T-cell (primary cell): Measurements from ENCODE around the gene RAB3D. TPM values are rescaled to one million over a fixed set of nuclear protein-coding genes. Genes with fewer than 3 reads are reported as not detected.

Source experiments
- ATAC-seq, 4 experiments: fragments of 200-7000 bp in 3 of 4; fragments of 150-1000 bp in 1 of 4; cut with Tn5 transposase; replicated peaks in 1 of 4; 1 replicate in 3 of 4; 2 replicates in 1 of 4; pipeline ENCODE4 v1.10.0; 2021; ENCODE audit warnings: moderate library complexity in 3 of 4, mild to moderate bottlenecking in 2 of 4, moderate number of reproducible peaks in 1 of 4
- CTCF ChIA-PET, 2 donors: fragments of 300-600 bp; sonication (Branson Sonifier 250); formaldehyde crosslinking; loops; one replicate each; lab custom pipeline; 2022; ENCODE audit warnings: antibody characterized with exemption in 2 of 2; lab: Charles Lee
- POLR2A ChIA-PET, 2 donors: fragments of 300-600 bp; sonication (Branson Sonifier 250); formaldehyde crosslinking; loops; one replicate each; lab custom pipeline; 2022; ENCODE audit warnings: antibody characterized with exemption in 2 of 2; lab: Charles Lee
- DNase-seq, 35 experiments: peaks; one replicate each; pipeline versions ENCODE4 v3.0.0 to v3.0.0-alpha.2; 2013 to 2023
- H3K27ac ChIP-seq: one replicate; pipeline ENCODE4 v1.5.1; 2013; ENCODE audit warnings: low read length
- H3K27me3 ChIP-seq, 2 experiments: replicated peaks in 1 of 2; 1 replicate in 1 of 2; 2 replicates in 1 of 2; pipeline versions ENCODE4 v1.6.1 to v1.7.0; 2013; ENCODE audit warnings: low read length in 1 of 2, mixed read lengths in 1 of 2; ENCODE audit not compliant: control insufficient read depth in 2 of 2, insufficient read depth in 2 of 2; ENCODE audit errors: extremely low read depth in 1 of 2
- H3K36me3 ChIP-seq, 2 donors: 1 replicate in 1 of 2; 2 replicates in 1 of 2; pipeline versions ENCODE4 v1.6.1 to v1.7.0; 2013; ENCODE audit warnings: low read length in 1 of 2; ENCODE audit not compliant: control insufficient read depth in 2 of 2, insufficient read depth in 1 of 2; ENCODE audit errors: extremely low read depth in 1 of 2
- H3K4me1 ChIP-seq, 2 experiments: 1 replicate in 1 of 2; 2 replicates in 1 of 2; pipeline versions ENCODE4 v1.6.1 to v1.7.0; 2013; ENCODE audit warnings: low read length in 2 of 2, mixed read lengths in 1 of 2; ENCODE audit not compliant: insufficient read depth in 2 of 2, control insufficient read depth in 1 of 2; ENCODE audit errors: extremely low read depth in 1 of 2
- H3K4me3 ChIP-seq, 2 donors: 1 replicate in 1 of 2; 2 replicates in 1 of 2; pipeline versions ENCODE4 v1.5.1 to v1.7.0; 2013; ENCODE audit warnings: mild to moderate bottlenecking in 2 of 2, low read length in 1 of 2, moderate library complexity in 1 of 2; ENCODE audit not compliant: control insufficient read depth in 1 of 2; ENCODE audit errors: extremely low read depth in 1 of 2
- H3K9me3 ChIP-seq: 2 replicates; pipeline ENCODE4 v1.7.0; 2013
- H3K27ac Mint-ChIP-seq, 2 donors: one replicate each; pipeline ENCODE4 v1.8.0; 2020 to 2021; ENCODE audit warnings: mild to moderate bottlenecking in 2 of 2, mixed read lengths in 2 of 2
- H3K27me3 Mint-ChIP-seq, 2 donors: one replicate each; pipeline ENCODE4 v1.8.0; 2021 to 2022; ENCODE audit warnings: mixed read lengths in 2 of 2
- H3K36me3 Mint-ChIP-seq: one replicate; pipeline ENCODE4 v1.8.0; 2021; ENCODE audit warnings: mixed read lengths
- H3K4me1 Mint-ChIP-seq, 3 donors: one replicate each; pipeline ENCODE4 v1.8.0; 2020 to 2022; ENCODE audit warnings: mixed read lengths in 3 of 3, mild to moderate bottlenecking in 1 of 3
- H3K4me3 Mint-ChIP-seq, 3 donors: one replicate each; pipeline ENCODE4 v1.8.0; 2020 to 2022; ENCODE audit warnings: mild to moderate bottlenecking in 3 of 3, mixed read lengths in 3 of 3, moderate library complexity in 3 of 3
- H3K9me3 Mint-ChIP-seq, 3 donors: one replicate each; pipeline ENCODE4 v1.8.0; 2020 to 2022; ENCODE audit warnings: mixed read lengths in 3 of 3
- WGBS: methylation state at CpG from one replicate; pipeline ENCODE4 v1.1.5; 2013; ENCODE audit warnings: missing lambda C conversion rate; ENCODE audit not compliant: insufficient coverage; 5-methylcytosine and 5-hydroxymethylcytosine counted together
- total RNA-seq, 35 experiments: library from RNA in 6 of 35; stranded (reverse) in 6 of 35; fragments of 120-200 nt in 1 of 35; gene quantifications; one replicate each; pipeline versions ENCODE4 v1.2.1 to v1.2.4 and lab custom pipeline; 2013 to 2026

The RAB3D gene
- total RNA-seq, 5 donors from 2014 or later (not counting 1 experiment from before 2014, with no cell fraction given): 4.7 to 9.5 (median 8.8) TPM

DNA sequence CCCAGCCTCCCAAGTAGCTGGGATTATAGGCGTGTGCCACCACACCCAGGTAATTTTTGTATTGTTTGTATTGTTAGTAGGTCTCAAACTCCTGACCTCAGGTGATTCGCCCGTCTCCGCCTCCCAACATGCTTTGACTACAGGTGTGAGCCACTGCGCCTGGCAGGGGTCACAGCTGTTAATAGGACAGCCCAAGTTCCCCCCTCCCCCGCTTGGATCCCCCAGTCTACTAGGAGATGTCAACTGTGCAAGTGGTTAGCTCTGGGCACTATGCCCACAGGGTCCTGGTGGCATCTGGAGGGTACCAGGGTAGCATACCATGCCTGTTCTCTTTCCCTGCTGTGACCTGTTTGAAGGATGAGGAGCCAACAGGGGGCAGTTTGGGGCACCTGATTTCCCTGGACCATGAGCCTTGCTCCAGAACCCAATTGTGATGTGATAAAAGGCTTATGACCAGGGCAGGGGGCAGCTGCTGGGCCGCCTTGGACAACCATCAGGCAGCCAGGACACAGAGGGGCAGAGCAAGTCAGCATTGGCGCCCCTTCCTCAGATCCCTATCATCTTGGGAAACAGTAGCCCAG, 43.7 kb downstream of the RAB3D start, which contains the start of gene TSPAN16:
Gene TSPAN16 (plus strand): TSS at position 496 of the 581 bp plus-strand sequence. CDS start 138 bp downstream, outside the sequence.
- Histone ChIP-seq H3K27ac (no peak within 1 kb of the TSS), H3K4me1 (peaks cover 0 to 8% of the 10 kb centered on the region in 2 experiments), H3K9me3 (no peaks in the 10 kb centered on the region), H3K36me3 (no peaks in the 10 kb centered on the region), H3K4me3 (no peak within 1 kb of the TSS), H3K27me3 (peaks cover 0 to 49% of the 10 kb centered on the region in 2 experiments)
- ChIA-PET POLR2A (no interaction called here), CTCF (no interaction called here)
- H3K27ac Mint-ChIP-seq: peak within 1 kb of the TSS in 1 of 2 donors; percentile 9
- H3K36me3 Mint-ChIP-seq: no peaks in the 10 kb centered on the region
- ATAC-seq (no peak), DNase-seq (no peak)
- no peak within 1 kb of the TSS for H3K4me3 Mint-ChIP-seq
- WGBS: 88% methylated on average over 6 of the region's 8 CpGs
- H3K4me1 Mint-ChIP-seq: peaks cover 5 to 9% (median 7%) of the 10 kb centered on the region in 3 donors
- no peaks in the 10 kb centered on the region for H3K9me3 Mint-ChIP-seq
- peaks cover 9 to 23% of the 10 kb centered on the region in 2 donors for H3K27me3 Mint-ChIP-seq

DNA sequence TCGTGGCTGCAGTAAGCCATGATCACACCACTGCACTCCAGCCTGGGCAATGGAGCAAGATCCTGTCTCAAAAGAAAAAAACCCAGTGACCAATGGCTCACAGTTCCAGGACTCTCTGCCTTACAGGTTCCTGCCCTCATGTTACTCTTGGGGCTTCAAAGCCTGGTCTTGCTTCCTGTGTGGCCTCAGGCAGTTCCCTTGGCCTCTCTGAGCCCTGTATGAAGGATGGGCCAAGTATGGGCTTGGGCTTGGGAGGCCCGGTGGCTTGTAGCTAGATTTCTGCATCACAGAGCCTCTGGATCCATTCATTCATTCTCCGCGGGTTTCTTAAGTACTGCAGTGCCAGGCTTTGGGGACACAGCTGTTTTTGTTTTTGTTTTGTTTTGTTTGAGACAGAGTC, 44.3 kb downstream of the RAB3D start:
- CTCF ChIA-PET: no interaction called here
- Histone ChIP-seq H3K9me3 (no peaks in the 10 kb centered on the region), H3K4me3 (no peak overlapping the region), H3K36me3 (no peaks in the 10 kb centered on the region), H3K27ac (no peak overlapping the region), H3K27me3 (peaks cover 0 to 51% of the 10 kb centered on the region in 2 experiments), H3K4me1 (peaks cover 0 to 8% of the 10 kb centered on the region in 2 experiments)
- DNase-seq (no peak), ATAC-seq (no peak)
- Mint-ChIP-seq H3K4me3 (no peak overlapping the region), H3K27ac (no peak overlapping the region), H3K9me3 (no peaks in the 10 kb centered on the region), H3K36me3 (no peaks in the 10 kb centered on the region), H3K4me1 (peaks cover 5 to 9% (median 7%) of the 10 kb centered on the region in 3 donors), H3K27me3 (peaks cover 9 to 25% of the 10 kb centered on the region in 2 donors)
- POLR2A ChIA-PET: no interaction called here
- 46% methylated on average over 2 of the region's 4 CpGs for WGBS

GRCh38 chr19:11293433-11294389, 45.7 kb downstream of the RAB3D start:
- H3K36me3 ChIP-seq: no peaks in the 10 kb centered on the region
- CTCF ChIA-PET: interaction anchor here (0.5 to 1.1 kb wide), 8 partner anchors 14 to 1393 kb away, joined by 3 to 8 read pairs (median 5); no protein-coding TSS in a partner anchor
- WGBS: 6% methylated on average over 29 of the region's 41 CpGs
- no peaks in the 10 kb centered on the region for H3K9me3 ChIP-seq
- H3K27ac Mint-ChIP-seq: no peak overlapping the region
- no peaks in the 10 kb centered on the region for H3K36me3 Mint-ChIP-seq
- POLR2A ChIA-PET: no interaction called here
- H3K4me1 ChIP-seq: peaks cover 0 to 8% of the 10 kb centered on the region in 2 experiments
- peaks cover 5 to 9% (median 7%) of the 10 kb centered on the region in 3 donors for H3K4me1 Mint-ChIP-seq
- no peaks in the 10 kb centered on the region for H3K9me3 Mint-ChIP-seq
- no peak overlapping the region for H3K27ac ChIP-seq
- peaks cover 13 to 33% of the 10 kb centered on the region in 2 donors for H3K27me3 Mint-ChIP-seq
- no peak overlapping the region for H3K4me3 ChIP-seq
- ATAC-seq (peak; percentile 95 to 100 (median 98)), DNase-seq (peak; percentile 50 to 81 (median 70))
- H3K27me3 ChIP-seq: peaks cover 0 to 57% of the 10 kb centered on the region in 2 experiments
- peak overlapping the region in 2 of 3 donors; percentile 24 to 41 for H3K4me3 Mint-ChIP-seq

- Histone ChIP-seq H3K27me3 (peaks cover 0 to 74% of the 10 kb centered on the region in 2 experiments), H3K4me3 (no peak overlapping the region), H3K4me1 (peaks cover 0 to 8% of the 10 kb centered on the region in 2 experiments), H3K27ac (no peak overlapping the region), H3K36me3 (no peaks in the 10 kb centered on the region), H3K9me3 (no peaks in the 10 kb centered on the region)
- H3K36me3 Mint-ChIP-seq: no peaks in the 10 kb centered on the region
- H3K9me3 Mint-ChIP-seq: no peaks in the 10 kb centered on the region
- ATAC-seq (no peak), DNase-seq (peak in 1 of 35 experiments; percentile 2)
- ChIA-PET POLR2A (no interaction called here), CTCF (no interaction called here)
- WGBS: 50% methylated on average over 1 of the region's 1 CpG
- peaks cover 21 to 39% of the 10 kb centered on the region in 2 donors for H3K27me3 Mint-ChIP-seq
- no peak overlapping the region for H3K27ac Mint-ChIP-seq
- H3K4me3 Mint-ChIP-seq: no peak overlapping the region
- H3K4me1 Mint-ChIP-seq: peaks cover 5 to 9% (median 7%) of the 10 kb centered on the region in 3 donors
Measured at GRCh38 chr19:11291991-11292390, 47.5 kb downstream of the RAB3D start.

DNA sequence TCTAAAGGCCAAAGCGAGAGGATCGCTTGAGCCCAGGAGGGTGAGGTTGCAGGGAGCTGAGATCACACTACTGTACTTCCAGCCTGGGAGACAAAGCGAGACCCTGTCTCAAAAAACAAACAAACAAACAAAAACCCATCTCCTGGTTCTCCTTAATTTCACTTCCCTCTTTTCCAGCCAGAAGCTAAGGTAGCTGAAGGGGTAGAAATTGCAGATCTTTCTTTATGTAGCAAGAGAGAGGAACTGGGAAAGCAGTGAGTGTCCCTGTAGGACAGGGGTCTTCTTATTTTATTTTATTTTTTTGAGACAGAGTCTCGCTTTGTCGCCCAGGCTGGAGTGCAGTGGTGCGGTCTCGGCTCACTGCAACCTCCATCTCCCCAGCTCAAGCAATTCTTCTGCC, 48.0 kb downstream of the RAB3D start:
- Mint-ChIP-seq H3K27ac (no peak overlapping the region), H3K9me3 (no peaks in the 10 kb centered on the region), H3K27me3 (peaks cover 22 to 44% of the 10 kb centered on the region in 2 donors), H3K36me3 (no peaks in the 10 kb centered on the region), H3K4me1 (peaks cover 5 to 9% (median 7%) of the 10 kb centered on the region in 3 donors), H3K4me3 (no peak overlapping the region)
- Histone ChIP-seq H3K4me1 (peaks cover 0 to 8% of the 10 kb centered on the region in 2 experiments), H3K27ac (no peak overlapping the region), H3K36me3 (no peaks in the 10 kb centered on the region), H3K27me3 (peaks cover 0 to 78% of the 10 kb centered on the region in 2 experiments), H3K9me3 (no peaks in the 10 kb centered on the region), H3K4me3 (no peak overlapping the region)
- no CpG with 5 or more reads among the region's 7 CpGs for WGBS
- POLR2A ChIA-PET: no interaction called here
- DNase-seq (no peak), ATAC-seq (no peak)
- CTCF ChIA-PET: interaction anchor here in 1 of 2 donors (0.7 kb wide), 1 partner anchor 99 kb away, joined by 3 read pairs; no protein-coding TSS in a partner anchor

DNA sequence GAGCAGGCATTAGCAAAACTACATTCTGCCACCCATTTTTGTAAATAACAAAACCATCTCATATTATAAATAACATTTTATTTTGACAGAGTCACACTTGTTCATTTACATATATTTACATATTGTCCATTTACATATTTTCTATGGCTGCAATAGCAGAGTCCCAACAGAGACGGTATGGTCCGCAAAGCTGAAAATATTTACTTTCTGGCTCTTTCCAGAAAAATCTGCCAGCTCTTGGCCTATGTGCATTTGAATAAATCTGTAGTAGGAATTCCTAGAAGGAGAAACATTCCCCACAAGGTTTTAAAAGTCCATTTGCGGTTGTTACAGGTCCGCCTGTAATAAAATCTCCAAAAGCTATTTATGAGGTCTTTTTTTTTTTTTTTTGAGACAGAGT, 49.2 kb downstream of the RAB3D start:
- no peaks in the 10 kb centered on the region for H3K36me3 ChIP-seq
- H3K27ac ChIP-seq: no peak overlapping the region
- H3K27ac Mint-ChIP-seq: no peak overlapping the region
- WGBS: no CpG with 5 or more reads among the region's 4 CpGs
- H3K9me3 ChIP-seq: no peaks in the 10 kb centered on the region
- H3K9me3 Mint-ChIP-seq: no peaks in the 10 kb centered on the region
- no peak overlapping the region for H3K4me3 Mint-ChIP-seq
- H3K27me3 ChIP-seq: peaks cover 0 to 81% of the 10 kb centered on the region in 2 experiments
- no peaks in the 10 kb centered on the region for H3K36me3 Mint-ChIP-seq
- H3K4me1 Mint-ChIP-seq: peaks cover 5 to 9% (median 7%) of the 10 kb centered on the region in 3 donors
- peaks cover 22 to 44% of the 10 kb centered on the region in 2 donors for H3K27me3 Mint-ChIP-seq
- no peak for DNase-seq
- no peak for ATAC-seq
- peaks cover 0 to 8% of the 10 kb centered on the region in 2 experiments for H3K4me1 ChIP-seq
- POLR2A ChIA-PET: no interaction called here
- H3K4me3 ChIP-seq: no peak overlapping the region
- CTCF ChIA-PET: interaction anchor here (0.6 kb wide), 2 partner anchors 10 kb away, joined by 4 to 14 read pairs; no protein-coding TSS in a partner anchor
